GM21619 (cell line): ENCODE data around the gene SLC5A12.

Experiments used
- ATAC-seq: cut with Tn5 transposase; IDR thresholded peaks from one replicate; pipeline ENCODE4 v1.9.1; 2021; ENCODE audit not compliant: unreplicated experiment

SLC5A12 gene

GRCh38 chr11:26719998-26720397 is 1.9 kb downstream of the SLC5A12 start:
- ATAC-seq, result no peak

- no peak for ATAC-seq
These were observed 2.4 kb downstream of the SLC5A12 start for GRCh38 chr11:26719289-26719973.

GRCh38 chr11:26717771-26718170 is 4.1 kb downstream of the SLC5A12 start:
- ATAC-seq, result no peak

GRCh38 chr11:26715133-26715532 is 6.7 kb downstream of the SLC5A12 start:
- ATAC-seq, result no peak

GRCh38 chr11:26712497-26712896 is 9.4 kb downstream of the SLC5A12 start:
- ATAC-seq, result no peak

GRCh38 chr11:26710489-26710888 is 11.4 kb downstream of the SLC5A12 start:
- no peak for ATAC-seq

- no peak for ATAC-seq
These were observed 13.0 kb downstream of the SLC5A12 start for GRCh38 chr11:26708736-26709456.

- no peak for ATAC-seq
These were observed 15.7 kb downstream of the SLC5A12 start for GRCh38 chr11:26706181-26706580.

- ATAC-seq, result no peak
These were observed 17.6 kb downstream of the SLC5A12 start for GRCh38 chr11:26704249-26704648.

- no peak for ATAC-seq
These were observed 18.3 kb downstream of the SLC5A12 start for GRCh38 chr11:26703411-26704191.

GRCh38 chr11:26702406-26702805 is 19.5 kb downstream of the SLC5A12 start:
- ATAC-seq, result no peak

GRCh38 chr11:26700574-26701235 is 21.2 kb downstream of the SLC5A12 start:
- ATAC-seq, result no peak

- ATAC-seq, result no peak
These were observed 23.6 kb downstream of the SLC5A12 start for GRCh38 chr11:26698224-26698623.

- ATAC-seq, result no peak
These were observed 25.5 kb downstream of the SLC5A12 start for GRCh38 chr11:26696330-26696729.

GRCh38 chr11:26688701-26689100 is 33.2 kb downstream of the SLC5A12 start:
- ATAC-seq, result no peak

GRCh38 chr11:26687351-26687750 is 34.5 kb downstream of the SLC5A12 start:
- no peak for ATAC-seq

- ATAC-seq, result no peak
These were observed 44.3 kb downstream of the SLC5A12 start for GRCh38 chr11:26677566-26677965.

GRCh38 chr11:26676641-26677040 is 45.2 kb downstream of the SLC5A12 start:
- no peak for ATAC-seq

- ATAC-seq, result no peak
These were observed 46.5 kb downstream of the SLC5A12 start for GRCh38 chr11:26675233-26675928.

- ATAC-seq, result no peak
These were observed 55.9 kb downstream of the SLC5A12 start for GRCh38 chr11:26665946-26666345.

- no peak for ATAC-seq
These were observed 56.8 kb downstream of the SLC5A12 start for GRCh38 chr11:26665036-26665435.
